GM19372 (cell line): ENCODE data around the gene SLC26A1.
A peak's percentile ranks its signal among the peaks of the same experiment; 100 is the strongest.
"Not testable (repeated sequence)": the region's sequence is repeated elsewhere in the genome, so short reads cannot be mapped to it uniquely, and the experiment has no call there.

Experiments used
- ATAC-seq: cut with Tn5 transposase; IDR thresholded peaks from one replicate; pipeline ENCODE4 v1.9.1; 2021; ENCODE audit warnings: mild to moderate bottlenecking, low read depth, moderate library complexity; ENCODE audit not compliant: unreplicated experiment

Gene SLC26A1

DNA sequence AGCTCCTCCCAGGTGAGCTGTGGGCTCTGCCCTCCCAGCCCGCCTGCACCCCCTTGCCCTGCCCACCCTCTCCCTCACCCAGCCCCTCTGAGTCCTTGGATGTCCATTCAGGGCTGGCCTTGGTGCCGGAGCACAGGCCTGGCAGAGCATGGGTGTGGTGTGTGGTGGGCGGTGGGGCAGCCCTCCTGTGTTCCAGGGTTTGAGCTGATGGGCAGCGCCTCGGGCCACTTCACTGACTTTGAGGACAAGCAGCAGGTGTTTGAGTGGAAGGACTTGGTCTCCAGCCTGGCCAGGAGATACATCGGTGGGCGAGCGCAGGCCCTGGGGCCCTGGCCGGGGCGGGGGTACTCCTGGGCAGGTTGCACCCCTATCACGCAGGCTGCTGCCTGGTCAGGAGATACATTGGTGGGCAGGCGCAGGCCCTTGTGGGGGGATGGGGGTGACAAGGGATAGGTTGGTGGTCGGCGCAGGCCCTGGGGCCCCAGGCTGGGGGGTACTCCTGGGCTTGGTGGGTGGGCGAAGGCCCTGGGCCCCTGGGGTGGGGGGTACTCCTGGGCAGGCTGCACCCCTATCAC lies 7.6 kb upstream of the SLC26A1 start:
- ATAC-seq: no peak

- ATAC-seq: no peak
These were observed 6.8 kb upstream of the SLC26A1 start for GRCh38 chr4:999882-1000425.

DNA sequence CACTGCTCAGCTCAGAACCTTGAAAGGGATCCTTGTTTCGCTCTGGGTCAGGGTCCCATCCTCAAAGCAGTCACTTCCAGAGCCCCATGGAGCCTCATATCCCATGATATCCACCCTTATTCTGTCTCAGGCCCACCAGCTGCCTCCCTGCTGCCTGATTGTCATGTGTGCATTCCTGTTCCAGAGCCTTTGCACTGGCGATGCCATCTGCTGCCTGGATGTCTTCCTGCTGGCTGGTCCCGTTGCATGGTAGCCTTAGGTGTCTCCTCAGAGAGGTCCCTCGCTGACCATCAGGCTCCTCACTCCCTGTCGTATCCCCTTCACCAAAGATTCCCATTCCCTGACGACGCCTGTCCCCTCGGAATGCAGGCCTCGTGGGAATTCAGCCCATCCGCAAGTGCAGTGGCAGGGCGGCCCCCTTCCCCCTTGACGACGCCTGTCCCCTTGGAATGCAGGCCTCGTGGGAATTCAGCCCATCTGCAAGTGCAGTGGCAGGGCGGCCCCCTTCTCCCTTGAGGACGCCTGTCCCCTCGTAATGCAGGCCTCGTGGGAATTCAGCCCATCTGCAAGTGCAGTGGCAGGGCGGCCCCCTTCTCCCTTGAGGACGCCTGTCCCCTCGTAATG lies 6.1 kb upstream of the SLC26A1 start:
- ATAC-seq: not testable (repeated sequence)

- ATAC-seq: no peak
These were observed 5.0 kb upstream of the SLC26A1 start for GRCh38 chr4:998096-998691.

GRCh38 chr4:997375-998071 lies 4.3 kb upstream of the SLC26A1 start:
- ATAC-seq: no peak

DNA sequence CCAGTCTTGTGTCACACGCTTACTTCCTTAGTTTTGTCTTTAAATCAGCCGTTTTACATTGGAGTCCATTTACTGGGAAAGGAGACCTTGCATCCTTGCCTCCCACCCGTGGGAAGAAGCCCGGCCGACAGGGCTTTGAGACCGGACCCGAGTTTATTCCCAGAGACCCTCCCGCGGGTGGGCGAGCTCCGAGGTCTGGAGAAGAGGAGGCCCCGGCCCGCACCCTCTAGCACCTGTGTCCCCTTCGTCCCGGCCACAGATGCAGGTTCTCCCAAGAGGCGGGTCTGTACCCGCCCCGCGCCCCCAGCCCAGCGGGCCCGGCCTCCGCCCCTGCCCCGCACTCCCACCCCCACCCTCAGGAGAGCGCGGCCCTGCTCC lies 3.8 kb upstream of the SLC26A1 start:
- no peak for ATAC-seq

GRCh38 chr4:996030-996996 lies 3.1 kb upstream of the SLC26A1 start:
- ATAC-seq: no peak

DNA sequence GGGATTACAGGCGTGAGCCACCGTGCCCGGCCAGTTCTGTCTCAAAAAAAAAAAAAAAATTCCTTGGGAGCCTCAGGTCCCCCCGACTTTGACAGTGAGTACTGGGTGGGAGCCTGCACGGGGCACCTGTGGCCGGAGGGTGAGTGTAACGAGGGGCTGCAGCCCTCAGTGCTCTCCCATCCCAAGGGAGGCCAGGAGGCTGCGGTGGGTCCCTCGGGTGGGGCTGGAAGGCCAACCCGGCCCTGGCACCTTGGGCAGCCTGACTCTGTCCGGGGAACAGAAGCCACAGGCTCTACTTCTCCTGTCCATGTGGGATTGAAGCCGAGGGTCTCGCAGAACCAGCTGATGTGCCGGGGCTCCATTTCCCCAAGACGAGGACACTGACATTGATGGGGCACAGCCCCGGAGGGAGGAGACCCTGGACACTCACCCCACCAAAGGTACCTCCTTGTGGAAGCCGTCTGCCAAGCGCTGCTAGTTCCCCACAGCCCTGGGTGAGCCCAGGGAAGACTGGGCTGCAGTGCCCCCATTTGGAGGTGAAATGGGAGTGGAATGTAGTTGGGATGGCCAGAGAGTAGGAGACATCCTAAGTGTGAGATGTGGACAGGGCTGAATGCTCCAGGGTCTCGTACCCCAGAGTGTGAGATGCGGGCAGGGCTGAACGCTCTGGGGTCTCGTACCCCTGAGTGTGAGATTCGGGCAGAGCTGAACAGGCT lies 2.3 kb upstream of the SLC26A1 start:
- ATAC-seq: no peak

DNA sequence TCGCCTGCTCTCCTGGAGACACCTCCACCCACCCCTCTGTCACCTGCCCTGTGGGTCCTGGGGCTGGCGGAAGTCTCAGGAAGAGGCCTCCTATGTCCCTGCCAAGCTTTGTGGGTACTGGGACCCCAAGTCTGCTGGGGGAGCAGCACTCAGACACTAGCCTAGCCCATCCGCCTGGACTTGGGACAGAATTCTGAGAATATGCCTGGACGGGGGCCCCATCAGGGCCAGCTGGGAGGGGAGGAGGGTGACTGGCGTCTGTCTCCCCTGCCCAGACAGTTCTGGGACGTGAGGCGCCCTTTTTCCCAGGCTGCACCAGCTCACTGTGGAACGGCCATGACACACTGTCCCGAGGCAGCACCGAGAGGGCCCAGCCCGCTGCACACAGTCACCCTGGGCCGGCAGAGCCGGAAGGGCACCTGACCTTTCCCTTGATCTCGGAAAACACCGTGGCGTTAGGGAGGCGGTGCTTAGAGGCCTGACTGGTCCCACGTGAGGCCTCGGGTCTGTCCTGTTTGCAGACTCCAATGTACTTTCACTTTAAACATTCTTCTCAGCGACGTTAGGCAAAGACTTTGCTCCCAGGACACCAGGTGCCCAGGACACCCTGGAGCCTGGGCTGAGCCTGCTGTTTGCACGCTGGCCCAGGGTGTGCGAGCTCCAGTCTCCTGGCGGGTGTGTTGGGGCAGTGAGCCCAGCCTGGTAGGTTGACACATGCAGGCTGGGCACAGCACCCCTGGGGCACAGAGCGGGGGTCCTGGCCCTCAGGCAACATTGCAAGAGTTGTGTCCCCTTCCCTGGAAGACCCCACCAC lies 700 bp downstream of the SLC26A1 start:
- peak; percentile 63 for ATAC-seq

DNA sequence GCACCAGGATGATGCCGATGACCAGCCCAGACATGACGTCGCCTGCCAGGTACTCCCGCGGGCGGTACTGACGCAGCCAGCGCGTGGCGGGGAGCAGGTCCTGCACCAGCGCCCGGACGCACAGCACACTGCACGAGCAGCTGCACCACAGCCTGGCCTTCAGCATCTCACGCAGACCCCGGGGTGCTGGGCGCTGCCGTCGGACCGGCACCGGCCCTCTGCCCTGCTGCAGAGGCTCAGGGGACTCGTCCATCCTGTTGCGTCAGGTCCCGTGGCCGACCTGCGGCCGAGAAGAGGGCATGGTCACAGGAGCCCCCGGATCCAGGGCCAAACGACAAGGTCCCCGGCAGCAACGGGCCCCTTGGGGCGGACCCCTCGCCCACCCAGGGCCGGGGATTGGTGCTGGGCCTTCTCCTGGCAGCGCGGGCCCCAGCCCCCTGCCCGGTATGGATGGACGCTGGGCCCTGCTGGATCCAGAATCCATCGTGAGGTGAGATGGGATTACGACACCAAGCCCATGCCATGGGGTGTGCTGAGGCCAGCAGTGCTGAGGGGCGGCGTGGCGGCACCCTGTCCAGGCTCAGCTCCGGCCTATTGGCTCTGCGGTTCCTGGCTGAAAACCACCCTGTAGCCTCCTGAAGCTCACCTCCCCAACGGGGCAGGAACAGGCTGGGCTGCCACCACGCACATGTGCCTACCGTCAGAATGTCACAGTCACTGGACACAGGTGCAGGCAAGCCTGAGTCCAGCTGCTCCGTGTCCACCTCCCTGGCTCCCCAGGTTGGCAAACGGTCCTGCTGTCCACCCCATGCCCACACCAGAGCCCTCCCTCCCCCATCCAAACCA lies 1.5 kb downstream of the SLC26A1 start:
- no peak for ATAC-seq

GRCh38 chr4:990746-991367 lies 2.3 kb downstream of the SLC26A1 start:
- ATAC-seq: no peak

- ATAC-seq: no peak
These were observed 3.3 kb downstream of the SLC26A1 start for GRCh38 chr4:989722-990471.

DNA sequence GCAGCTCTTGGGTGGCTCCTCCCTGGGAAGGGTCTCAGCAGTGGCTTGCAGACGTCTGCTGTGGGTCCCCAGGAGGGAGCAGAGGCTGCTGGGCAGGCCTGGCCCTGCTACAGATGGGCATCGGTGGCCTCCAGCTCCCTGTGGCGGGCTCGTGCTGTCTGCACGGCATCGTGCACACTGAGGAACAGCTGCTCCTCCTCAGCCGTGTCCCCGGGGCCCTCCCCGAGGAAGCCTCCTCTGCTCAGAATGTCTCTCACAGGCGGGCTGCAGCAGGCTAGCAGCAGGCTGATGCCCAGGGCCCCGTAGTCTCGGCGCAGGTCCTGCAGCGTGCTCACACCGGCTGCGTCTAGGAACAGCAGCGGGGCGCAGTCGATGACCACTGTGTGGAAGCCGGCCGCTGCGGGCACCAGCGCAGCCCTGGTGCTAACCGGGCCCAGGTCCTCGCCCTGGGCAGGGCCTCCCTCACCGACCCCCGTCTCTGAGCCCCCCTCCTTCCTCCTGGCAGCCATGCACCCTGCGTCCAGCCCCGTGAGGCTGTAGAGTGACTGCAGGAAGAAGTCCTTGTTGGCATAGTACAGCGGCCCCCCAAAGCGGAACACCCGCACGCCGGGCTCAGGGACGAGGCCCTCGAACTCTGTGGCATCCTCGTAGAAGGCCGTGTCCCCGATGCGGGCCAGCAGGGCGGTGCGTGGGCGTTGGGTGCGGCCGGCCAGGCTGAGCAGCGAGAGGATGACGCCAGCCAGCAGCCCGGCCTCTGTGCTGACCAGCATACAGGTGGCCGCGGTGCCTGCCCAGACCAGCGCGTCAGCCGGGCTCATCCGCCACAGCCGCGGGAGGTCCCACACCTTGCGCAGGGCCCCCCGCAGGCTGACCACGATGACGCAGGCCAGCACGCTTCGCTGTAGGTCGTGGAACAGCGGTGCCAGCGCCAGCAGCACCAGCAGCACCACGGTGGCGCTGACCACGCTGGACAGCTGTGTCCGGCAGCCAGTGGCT lies 4.2 kb downstream of the SLC26A1 start:
- no peak for ATAC-seq

DNA sequence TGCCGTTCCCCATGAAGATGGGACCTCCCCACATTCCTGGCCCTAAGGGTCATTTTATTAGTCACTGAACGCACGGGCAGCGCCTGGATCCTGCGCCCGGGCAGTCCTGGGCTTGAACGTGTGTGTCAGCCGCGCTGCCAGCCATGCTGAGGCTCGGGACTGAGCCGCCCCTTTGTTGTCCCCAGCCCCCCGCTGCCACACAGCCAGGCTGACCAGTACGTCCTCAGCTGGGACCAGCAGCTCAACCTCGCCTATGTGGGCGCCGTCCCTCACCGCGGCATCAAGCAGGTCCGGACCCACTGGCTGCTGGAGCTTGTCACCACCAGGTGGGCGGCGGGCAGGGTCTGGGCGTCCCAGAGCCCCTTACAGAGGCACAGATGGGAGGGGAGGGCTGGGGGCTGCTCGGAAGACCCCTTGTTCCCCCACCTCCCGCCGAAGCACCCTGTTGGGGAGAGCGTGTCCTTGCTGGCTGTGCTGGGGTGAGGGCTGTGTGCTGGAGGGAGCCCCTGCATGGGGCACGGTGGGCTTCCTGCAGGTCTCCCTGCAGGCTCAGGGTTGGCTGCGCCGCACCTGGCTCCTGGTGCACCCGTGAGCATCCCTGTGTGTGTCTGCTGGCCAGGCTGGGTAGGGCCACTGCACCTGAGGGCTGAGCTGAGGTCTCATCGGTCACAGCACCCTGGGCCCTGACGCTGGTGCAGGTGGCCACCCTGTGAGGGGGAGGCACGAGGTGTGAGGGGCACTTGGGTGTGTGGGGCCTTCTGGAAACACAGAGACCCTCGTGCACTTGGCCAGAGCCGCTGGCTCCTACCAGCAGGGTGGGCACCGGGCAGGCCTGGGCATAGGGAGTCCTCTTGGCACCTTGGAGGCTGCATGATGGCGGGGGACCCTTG lies 5.3 kb downstream of the SLC26A1 start:
- no peak for ATAC-seq
